Non-pigmented ciliary epithelial cell (primary cell): ENCODE results near the gene BAMBI.

Source experiments
- DNase-seq: peaks from one replicate; pipeline ENCODE4 v3.0.0-alpha.2; 2010; ENCODE audit warnings: low read depth

Gene BAMBI

GRCh38 chr10:28676326-28676967 is 874 bp upstream of the BAMBI start:
- DNase-seq = no peak

- DNase-seq = no peak
These were observed 766 bp downstream of the BAMBI start for GRCh38 chr10:28677888-28678686.

- no peak for DNase-seq
These were observed 1.6 kb downstream of the BAMBI start for GRCh38 chr10:28678687-28679457.

- DNase-seq = no peak
These were observed 2.4 kb downstream of the BAMBI start for GRCh38 chr10:28679581-28680357.

- no peak for DNase-seq
These were observed 3.0 kb downstream of the BAMBI start for GRCh38 chr10:28680358-28680752.

GRCh38 chr10:28681291-28681763 is 4.0 kb downstream of the BAMBI start:
- DNase-seq = no peak

GRCh38 chr10:28681928-28682750 is 4.8 kb downstream of the BAMBI start:
- no peak for DNase-seq

- DNase-seq = no peak
These were observed 7.0 kb downstream of the BAMBI start for GRCh38 chr10:28684157-28684985.

GRCh38 chr10:28684986-28685580 is 7.8 kb downstream of the BAMBI start:
- no peak for DNase-seq

GRCh38 chr10:28685717-28686116 is 8.4 kb downstream of the BAMBI start:
- DNase-seq = no peak

- DNase-seq = no peak
These were observed 9.7 kb downstream of the BAMBI start for GRCh38 chr10:28686835-28687682.

- DNase-seq = no peak
These were observed 10.3 kb downstream of the BAMBI start for GRCh38 chr10:28687683-28688001.

GRCh38 chr10:28690545-28690944 is 13.2 kb downstream of the BAMBI start:
- DNase-seq = no peak

- DNase-seq = no peak
These were observed 13.9 kb downstream of the BAMBI start for GRCh38 chr10:28691187-28691694.

- DNase-seq = no peak
These were observed 14.7 kb downstream of the BAMBI start for GRCh38 chr10:28692050-28692449.

- no peak for DNase-seq
These were observed 17.2 kb downstream of the BAMBI start for GRCh38 chr10:28694530-28694929.

- DNase-seq = no peak
These were observed 20.8 kb downstream of the BAMBI start for GRCh38 chr10:28698075-28698474.

- no peak for DNase-seq
These were observed 27.3 kb downstream of the BAMBI start for GRCh38 chr10:28704464-28705161.
